Lower lobe of right lung (tissue), 2 donors: ENCODE results near the gene VEGFA. TPM values are rescaled to one million over a fixed set of nuclear protein-coding genes. Genes with fewer than 3 reads are reported as not detected.

ENCODE experiments used
- ATAC-seq, 2 donors: fragments of 200-7000 bp; cut with Tn5 transposase; one replicate each; pipeline ENCODE4 v1.9.1; 2020 to 2022; ENCODE audit warnings: mild to moderate bottlenecking in 2 of 2, moderate library complexity in 2 of 2
- DNase-seq: peaks from one replicate; pipeline ENCODE4 v3.0.0-alpha.2; 2020
- H3K27ac ChIP-seq: fragments of 200-600 bp; one replicate; pipeline ENCODE4 v1.8.0; 2022
- H3K27me3 ChIP-seq: fragments of 200-600 bp; one replicate; pipeline ENCODE4 v1.8.0; 2022; ENCODE audit warnings: low read depth
- H3K36me3 ChIP-seq: fragments of 200-600 bp; one replicate; pipeline ENCODE4 v1.8.0; 2022; ENCODE audit warnings: mild to moderate bottlenecking
- H3K4me1 ChIP-seq: fragments of 200-600 bp; one replicate; pipeline ENCODE4 v1.8.0; 2022
- H3K4me3 ChIP-seq: fragments of 200-600 bp; one replicate; pipeline ENCODE4 v1.8.0; 2022; ENCODE audit warnings: mild to moderate bottlenecking
- H3K9me3 ChIP-seq: fragments of 200-600 bp; one replicate; pipeline ENCODE4 v1.8.0; 2022
- intact Hi-C: fragments of 100-400 bp; cut with DNase I; formaldehyde crosslinking; loops from one replicate; pipeline ENCODE4 v1.11.0; 2022
- total RNA-seq: library from RNA; stranded (reverse); fragmentation: NEBNext Ultra II Directional; extraction: Animal tissue kit (Norgen Biotek cat#: 25700); gene quantifications from one replicate; pipeline ENCODE4 v1.2.1, GENCODE V29; 2021
- TF ChIP-seq, protein P1 (sequence below): fragments of 200-600 bp; IDR thresholded peaks from one replicate; pipeline ENCODE4 v1.8.0; 2022; ENCODE audit warnings: antibody characterized with exemption, mild to moderate bottlenecking
- donor health status: DM: no; HTN: yes; CAD: no; lungs with severe emphysema.

Gene VEGFA
- total RNA-seq, 1 donor from 2014 or later = 196 TPM

DNA sequence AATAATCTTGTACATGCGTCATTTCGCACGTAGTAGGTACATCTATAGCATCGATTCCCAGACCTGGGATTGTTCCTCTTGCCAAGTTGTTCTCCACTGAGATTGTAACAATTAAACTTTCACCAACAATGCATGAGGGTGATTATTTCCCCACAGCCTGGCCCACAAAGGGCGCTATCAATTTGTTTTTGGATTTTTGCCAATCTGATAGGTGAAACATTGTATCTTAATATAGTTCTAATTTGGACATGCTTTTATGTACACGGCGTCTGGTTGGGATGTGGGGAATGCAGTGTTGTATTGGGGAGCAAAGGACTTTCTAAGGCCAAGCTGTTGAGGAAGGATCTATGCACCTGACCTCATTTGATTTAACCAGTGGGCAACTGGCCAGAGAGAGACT lies 59.5 kb downstream of the VEGFA start:
- ATAC-seq (no peak), DNase-seq (no peak)
- no peaks in the 10 kb centered on the region for H3K27me3 ChIP-seq
- peaks cover 22% of the 10 kb centered on the region for H3K4me1 ChIP-seq
- intact Hi-C loops = no loop called here
- H3K27ac ChIP-seq = no peak overlapping the region
- no peak overlapping the region for H3K4me3 ChIP-seq
- no peaks in the 10 kb centered on the region for H3K36me3 ChIP-seq
- TF ChIP-seq, protein P1, sequence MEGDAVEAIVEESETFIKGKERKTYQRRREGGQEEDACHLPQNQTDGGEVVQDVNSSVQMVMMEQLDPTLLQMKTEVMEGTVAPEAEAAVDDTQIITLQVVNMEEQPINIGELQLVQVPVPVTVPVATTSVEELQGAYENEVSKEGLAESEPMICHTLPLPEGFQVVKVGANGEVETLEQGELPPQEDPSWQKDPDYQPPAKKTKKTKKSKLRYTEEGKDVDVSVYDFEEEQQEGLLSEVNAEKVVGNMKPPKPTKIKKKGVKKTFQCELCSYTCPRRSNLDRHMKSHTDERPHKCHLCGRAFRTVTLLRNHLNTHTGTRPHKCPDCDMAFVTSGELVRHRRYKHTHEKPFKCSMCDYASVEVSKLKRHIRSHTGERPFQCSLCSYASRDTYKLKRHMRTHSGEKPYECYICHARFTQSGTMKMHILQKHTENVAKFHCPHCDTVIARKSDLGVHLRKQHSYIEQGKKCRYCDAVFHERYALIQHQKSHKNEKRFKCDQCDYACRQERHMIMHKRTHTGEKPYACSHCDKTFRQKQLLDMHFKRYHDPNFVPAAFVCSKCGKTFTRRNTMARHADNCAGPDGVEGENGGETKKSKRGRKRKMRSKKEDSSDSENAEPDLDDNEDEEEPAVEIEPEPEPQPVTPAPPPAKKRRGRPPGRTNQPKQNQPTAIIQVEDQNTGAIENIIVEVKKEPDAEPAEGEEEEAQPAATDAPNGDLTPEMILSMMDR = no peak
- no peaks in the 10 kb centered on the region for H3K9me3 ChIP-seq

DNA sequence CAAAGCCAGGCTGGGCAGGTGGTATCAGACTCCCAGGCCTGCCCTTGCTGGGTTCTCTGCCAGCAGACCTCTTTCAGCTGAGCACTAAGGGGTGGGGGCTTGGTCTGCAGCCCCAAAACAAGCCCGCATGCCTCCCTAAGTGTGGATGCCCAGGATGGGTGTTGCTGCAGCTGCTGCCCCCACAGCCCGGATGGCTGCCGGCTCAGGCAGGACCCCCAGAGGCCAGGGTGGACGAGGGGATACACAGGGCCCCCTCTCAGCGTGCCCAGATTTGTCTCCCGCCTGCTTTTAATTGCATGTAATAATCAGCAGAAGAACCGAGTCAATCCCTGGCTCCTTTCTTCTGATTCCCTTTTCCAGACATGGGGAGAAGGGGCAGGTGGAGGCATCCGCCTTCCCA lies 60.8 kb downstream of the VEGFA start:
- intact Hi-C loops = no loop called here
- H3K4me3 ChIP-seq = no peak overlapping the region
- DNase-seq (no peak), ATAC-seq (no peak)
- TF ChIP-seq, protein P1 = no peak
- no peaks in the 10 kb centered on the region for H3K27me3 ChIP-seq
- no peak overlapping the region for H3K27ac ChIP-seq
- peaks cover 10% of the 10 kb centered on the region for H3K4me1 ChIP-seq
- no peaks in the 10 kb centered on the region for H3K36me3 ChIP-seq
- no peaks in the 10 kb centered on the region for H3K9me3 ChIP-seq

DNA sequence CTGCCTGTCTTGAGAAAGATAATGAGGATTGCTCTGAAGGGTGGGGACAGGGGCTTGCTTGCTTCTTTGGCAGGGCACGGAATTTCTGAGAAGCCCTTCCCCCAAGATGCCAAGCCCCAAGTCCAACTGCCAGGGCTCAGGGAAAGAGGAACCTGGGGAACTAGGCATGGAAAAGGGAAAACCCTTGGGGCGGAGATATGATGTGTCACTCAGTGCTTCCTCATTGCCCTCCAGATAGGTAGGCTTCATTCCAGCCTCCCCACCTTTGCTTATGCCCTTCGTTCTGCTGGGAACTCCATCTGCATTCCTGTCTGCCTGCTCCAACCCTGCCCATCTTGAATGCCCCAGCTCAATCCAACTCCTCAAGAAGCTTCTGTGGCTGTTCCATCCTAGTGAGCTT lies 61.2 kb downstream of the VEGFA start:
- no peaks in the 10 kb centered on the region for H3K9me3 ChIP-seq
- H3K27ac ChIP-seq = no peak overlapping the region
- H3K27me3 ChIP-seq = no peaks in the 10 kb centered on the region
- no peak for DNase-seq
- H3K4me1 ChIP-seq = peaks cover 6% of the 10 kb centered on the region
- H3K4me3 ChIP-seq = no peak overlapping the region
- no peak for ATAC-seq
- TF ChIP-seq, protein P1 = no peak
- H3K36me3 ChIP-seq = no peaks in the 10 kb centered on the region
- intact Hi-C loops = no loop called here

DNA sequence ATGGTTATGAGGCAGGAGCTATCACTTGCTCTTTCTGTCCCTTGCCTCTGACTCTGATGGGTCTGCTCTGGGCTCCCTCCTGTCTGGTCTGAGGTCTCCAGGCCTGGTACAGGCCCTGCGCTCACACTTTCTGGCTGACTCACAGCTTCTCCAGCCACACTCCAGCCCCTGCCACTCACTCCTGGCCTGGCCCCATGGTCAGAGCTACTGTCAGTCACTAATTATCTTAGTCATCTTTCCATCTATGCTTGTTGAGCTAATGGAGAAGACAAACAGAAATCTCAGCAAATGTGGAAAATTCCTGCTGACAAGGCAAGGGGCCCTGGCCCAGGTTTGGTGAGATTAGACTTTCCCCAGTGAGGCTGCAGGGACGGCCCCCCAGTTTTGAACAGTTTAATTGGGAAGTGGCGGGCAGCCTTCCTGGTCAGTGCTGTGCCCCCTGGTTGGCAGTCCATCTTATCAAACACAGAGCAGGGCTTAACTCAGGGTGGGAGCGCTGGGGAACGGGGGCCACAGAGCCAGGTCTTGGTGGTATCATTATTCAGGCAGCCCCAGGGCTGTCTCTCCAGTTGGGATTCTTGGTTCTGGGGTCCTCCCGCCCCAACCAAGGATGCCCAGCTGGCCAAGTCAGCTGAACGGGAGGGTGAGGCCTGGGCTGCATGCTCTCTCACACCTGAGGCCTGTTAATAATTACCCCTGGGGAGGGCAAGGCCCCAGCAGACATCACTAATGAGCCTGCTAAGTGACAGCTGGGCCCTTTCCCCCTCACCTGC lies 63.4 kb downstream of the VEGFA start:
- no peak for DNase-seq
- Histone ChIP-seq H3K27me3 (no peaks in the 10 kb centered on the region), H3K36me3 (no peaks in the 10 kb centered on the region), H3K4me3 (no peak overlapping the region), H3K27ac (no peak overlapping the region), H3K4me1 (peaks cover 2% of the 10 kb centered on the region), H3K9me3 (no peaks in the 10 kb centered on the region)
- intact Hi-C loops = no loop called here
- peak in 1 of 2 donors; percentile 36 for ATAC-seq
- TF ChIP-seq, protein P1 = no peak

DNA sequence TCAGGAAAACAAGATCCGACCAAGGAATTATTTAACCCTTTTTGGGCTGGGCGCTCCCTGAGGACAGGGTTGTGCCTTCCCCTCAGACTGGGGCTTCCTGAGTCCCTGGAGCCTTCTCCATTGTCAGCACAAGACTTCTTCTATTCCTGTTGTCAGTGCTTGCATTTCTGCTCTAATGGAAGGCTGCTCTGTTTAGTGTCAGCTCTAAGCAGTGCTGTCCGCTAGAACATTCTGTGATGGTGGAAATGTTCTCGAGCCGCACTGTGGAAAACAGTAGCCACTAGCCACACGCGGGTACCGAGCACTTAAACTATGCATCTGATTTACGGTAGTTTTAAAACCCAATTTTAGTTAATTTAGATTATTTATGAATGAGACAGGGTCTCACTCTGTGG lies 64.0 kb downstream of the VEGFA start:
- DNase-seq (no peak), ATAC-seq (no peak)
- H3K27me3 ChIP-seq = no peaks in the 10 kb centered on the region
- H3K27ac ChIP-seq = no peak overlapping the region
- no peaks in the 10 kb centered on the region for H3K36me3 ChIP-seq
- intact Hi-C loops = no loop called here
- peaks cover 7% of the 10 kb centered on the region for H3K4me1 ChIP-seq
- no peaks in the 10 kb centered on the region for H3K9me3 ChIP-seq
- no peak overlapping the region for H3K4me3 ChIP-seq
- TF ChIP-seq, protein P1 = no peak
